PC-3 (cell line): ENCODE data around the gene RHOBTB3. TPM values are rescaled to one million over a fixed set of nuclear protein-coding genes. Genes with fewer than 3 reads are reported as not detected.

Experiments
- ATAC-seq: fragments of 200-7000 bp; cut with Tn5 transposase; 2 replicates; pipeline ENCODE4 v1.9.1; 2020; ENCODE audit warnings: mild to moderate bottlenecking, moderate library complexity
- BruUV-seq: library from RNA; stranded (reverse); fragments of 400-500 nt; replicated peaks from 2 replicates; lab custom pipeline; 2021; lab: Mats Ljungman, UMichigan
- CTCF ChIA-PET: fragments of 300-600 bp; sonication (Branson Sonifier 250); formaldehyde crosslinking; loops from one replicate; lab custom pipeline; 2022; ENCODE audit warnings: antibody characterized with exemption; lab: Charles Lee
- POLR2A ChIA-PET: fragments of 300-600 bp; sonication (Branson Sonifier 250); formaldehyde crosslinking; loops from one replicate; lab custom pipeline; 2022; ENCODE audit warnings: antibody characterized with exemption; ENCODE audit not compliant: unreplicated experiment; lab: Charles Lee
- DNase-seq: peaks from one replicate; pipeline ENCODE4 v3.0.0-alpha.2; 2015
- H2AFZ ChIP-seq: fragments of 300-600 bp; sonication (generic); 2 replicates; pipeline ENCODE4 v1.6.0; 2016; ENCODE audit warnings: antibody characterized with exemption, low read length
- H3F3A ChIP-seq: fragments of 300-600 bp; sonication (generic); one replicate; pipeline ENCODE4 v1.6.0; 2017; ENCODE audit warnings: antibody characterized with exemption, low read length, control low read depth, mild to moderate bottlenecking; ENCODE audit not compliant: unreplicated experiment
- H3K27ac ChIP-seq: fragments of 300-600 bp; sonication (generic); 2 replicates; pipeline ENCODE4 v1.5.1; 2016; ENCODE audit warnings: mild to moderate bottlenecking, low read length
- H3K27me3 ChIP-seq: fragments of 300-600 bp; sonication (generic); 2 replicates; pipeline ENCODE4 v1.6.1; 2016; ENCODE audit warnings: low read length, mixed read lengths
- H3K36me3 ChIP-seq: fragments of 300-600 bp; sonication (generic); 2 replicates; pipeline ENCODE4 v1.6.1; 2016; ENCODE audit warnings: low read depth, mixed run types, low read length, mixed read lengths
- H3K4me1 ChIP-seq: fragments of 300-600 bp; sonication (generic); 2 replicates; pipeline ENCODE4 v1.5.1; 2016; ENCODE audit warnings: low read length; ENCODE audit not compliant: insufficient read depth
- H3K4me2 ChIP-seq: fragments of 300-600 bp; sonication (generic); 2 replicates; pipeline ENCODE4 v1.6.0; 2016; ENCODE audit warnings: low read length
- H3K4me3 ChIP-seq: fragments of 300-600 bp; sonication (generic); 2 replicates; pipeline ENCODE4 v1.5.1; 2016; ENCODE audit warnings: mild to moderate bottlenecking, low read length, mixed read lengths
- H3K79me2 ChIP-seq: fragments of 300-600 bp; sonication (generic); 2 replicates; pipeline ENCODE4 v1.6.1; 2017; ENCODE audit warnings: low read length, mixed read lengths
- H3K9ac ChIP-seq: fragments of 300-600 bp; sonication (generic); 2 replicates; pipeline ENCODE4 v1.6.0; 2016; ENCODE audit warnings: mild to moderate bottlenecking, low read length
- H3K9me2 ChIP-seq: fragments of 300-600 bp; sonication (generic); replicated peaks from 2 replicates; pipeline ENCODE4 v1.6.1; 2016; ENCODE audit warnings: mixed run types, low read length, mixed read lengths
- H3K9me3 ChIP-seq: fragments of 300-600 bp; sonication (generic); 2 replicates; pipeline ENCODE4 v1.6.1; 2016; ENCODE audit warnings: low read length, mixed read lengths
- H4K20me1 ChIP-seq: fragments of 300-600 bp; sonication (generic); 2 replicates; pipeline ENCODE4 v1.6.1; 2016; ENCODE audit warnings: low read length, mixed read lengths
- EZH2 ChIP-seq: fragments of 300-600 bp; sonication (generic); IDR thresholded peaks from one replicate; pipeline ENCODE4 v1.6.1; 2017; ENCODE audit warnings: antibody characterized with exemption, mild to moderate bottlenecking, low read length; ENCODE audit not compliant: unreplicated experiment
- EZH2phosphoT487 ChIP-seq: fragments of 300-600 bp; sonication (generic); IDR thresholded peaks from 2 replicates; pipeline ENCODE4 v1.6.1; 2018; ENCODE audit warnings: mild to moderate bottlenecking, antibody characterized with exemption, low read length, borderline replicate concordance
- intact Hi-C: fragments of 100-400 bp; cut with micrococcal nuclease; formaldehyde crosslinking; loops from 2 replicates; pipeline ENCODE4 v1.9.0; 2023
- total RNA-seq: library from RNA; depleted of rRNA; stranded (reverse); fragments of >200 nt; gene quantifications from 2 replicates; pipeline ENCODE4 v1.2.3, GENCODE V29; 2014
- TF ChIP-seq, protein P1 (sequence below): fragments of 300-600 bp; sonication (generic); conservative IDR thresholded peaks from 2 replicates; pipeline ENCODE4 v1.5.1; 2017; ENCODE audit warnings: antibody characterized with exemption, low read depth, mild to moderate bottlenecking, low read length

Gene RHOBTB3
- total RNA-seq, 1 experiment from 2014 or later, result 16.3 TPM

GRCh38 chr5:95746194-95746593 is 15.1 kb downstream of the RHOBTB3 start:
- DNase-seq (no peak), ATAC-seq (no peak)
- POLR2A ChIA-PET, result no interaction called here
- H3K9me3 ChIP-seq, result no peaks in the 10 kb centered on the region
- no peaks in the 10 kb centered on the region for H3K36me3 ChIP-seq
- H3K4me3 ChIP-seq, result no peak overlapping the region
- H3K9ac ChIP-seq, result no peak overlapping the region
- no peaks in the 10 kb centered on the region for H3K4me1 ChIP-seq
- BruUV-seq, result no TSS peak
- no peak overlapping the region for H3K27ac ChIP-seq
- H3K79me2 ChIP-seq, result no peaks in the 10 kb centered on the region
- CTCF ChIA-PET, result no interaction called here
- H3K27me3 ChIP-seq, result no peaks in the 10 kb centered on the region
- H3K4me2 ChIP-seq, result no peak overlapping the region
- no peaks in the 10 kb centered on the region for H3K9me2 ChIP-seq
- H4K20me1 ChIP-seq, result no peaks in the 10 kb centered on the region
- intact Hi-C loops, result no loop called here
- H2AFZ ChIP-seq, result no peak overlapping the region
- no peak for TF ChIP-seq EZH2
- TF ChIP-seq EZH2phosphoT487, result no peak
- TF ChIP-seq, protein P1, sequence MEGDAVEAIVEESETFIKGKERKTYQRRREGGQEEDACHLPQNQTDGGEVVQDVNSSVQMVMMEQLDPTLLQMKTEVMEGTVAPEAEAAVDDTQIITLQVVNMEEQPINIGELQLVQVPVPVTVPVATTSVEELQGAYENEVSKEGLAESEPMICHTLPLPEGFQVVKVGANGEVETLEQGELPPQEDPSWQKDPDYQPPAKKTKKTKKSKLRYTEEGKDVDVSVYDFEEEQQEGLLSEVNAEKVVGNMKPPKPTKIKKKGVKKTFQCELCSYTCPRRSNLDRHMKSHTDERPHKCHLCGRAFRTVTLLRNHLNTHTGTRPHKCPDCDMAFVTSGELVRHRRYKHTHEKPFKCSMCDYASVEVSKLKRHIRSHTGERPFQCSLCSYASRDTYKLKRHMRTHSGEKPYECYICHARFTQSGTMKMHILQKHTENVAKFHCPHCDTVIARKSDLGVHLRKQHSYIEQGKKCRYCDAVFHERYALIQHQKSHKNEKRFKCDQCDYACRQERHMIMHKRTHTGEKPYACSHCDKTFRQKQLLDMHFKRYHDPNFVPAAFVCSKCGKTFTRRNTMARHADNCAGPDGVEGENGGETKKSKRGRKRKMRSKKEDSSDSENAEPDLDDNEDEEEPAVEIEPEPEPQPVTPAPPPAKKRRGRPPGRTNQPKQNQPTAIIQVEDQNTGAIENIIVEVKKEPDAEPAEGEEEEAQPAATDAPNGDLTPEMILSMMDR, result no peak
- H3F3A ChIP-seq, result no peaks in the 10 kb centered on the region

DNA sequence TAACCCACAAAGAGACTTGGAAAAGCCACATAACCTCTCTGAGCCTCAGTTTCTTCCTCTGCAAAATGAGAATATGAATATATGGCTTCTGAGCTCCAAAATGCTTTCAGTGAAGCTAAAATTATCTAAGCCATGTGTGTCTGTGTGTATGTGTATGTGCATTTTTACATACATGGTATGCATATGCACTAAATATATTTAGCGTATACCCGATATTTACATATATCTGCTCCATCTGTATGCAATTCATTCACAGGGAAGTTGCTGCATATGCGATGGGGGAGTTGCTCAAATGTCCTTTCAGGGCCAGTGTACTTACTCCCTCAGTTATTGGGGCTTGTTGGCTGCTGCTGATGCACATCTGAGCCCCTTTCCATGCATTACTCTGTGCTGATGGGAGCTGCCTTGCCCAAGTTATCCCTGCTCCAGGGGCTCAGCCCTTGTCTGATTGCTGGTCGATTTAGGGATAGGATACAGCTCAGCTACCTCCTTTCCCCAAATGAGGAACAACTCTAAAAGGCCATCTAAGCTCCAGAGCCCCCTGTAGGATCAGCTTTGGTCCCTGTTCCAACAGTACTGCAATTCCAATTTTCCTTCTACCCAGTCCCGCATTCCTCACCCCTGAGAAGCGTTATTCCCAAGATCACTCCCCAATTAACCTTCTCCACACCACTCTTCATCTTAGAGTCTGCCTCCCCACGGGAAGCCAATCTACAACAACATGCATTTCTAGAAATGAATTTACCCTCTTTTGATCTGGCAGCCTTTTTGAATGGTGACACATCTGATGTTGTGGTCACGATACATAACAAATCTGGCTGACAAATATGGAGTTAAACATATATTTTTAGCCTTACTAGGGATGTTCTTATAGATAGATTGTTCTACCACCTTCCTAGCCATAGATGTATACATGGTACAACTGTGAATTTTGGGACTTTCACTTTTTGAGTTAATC is 15.9 kb downstream of the RHOBTB3 start:
- Histone ChIP-seq H3K27me3 (no peaks in the 10 kb centered on the region), H3K4me3 (no peak overlapping the region), H3K36me3 (no peaks in the 10 kb centered on the region), H3K4me1 (no peaks in the 10 kb centered on the region), H3K9ac (no peak overlapping the region), H4K20me1 (no peaks in the 10 kb centered on the region), H3K4me2 (no peak overlapping the region), H3K9me2 (no peaks in the 10 kb centered on the region), H3F3A (no peaks in the 10 kb centered on the region), H3K27ac (no peak overlapping the region), H3K9me3 (no peaks in the 10 kb centered on the region), H2AFZ (no peak overlapping the region), H3K79me2 (no peaks in the 10 kb centered on the region)
- no peak for TF ChIP-seq EZH2
- TF ChIP-seq, protein P1, result no peak
- TF ChIP-seq EZH2phosphoT487, result no peak
- intact Hi-C loops, result no loop called here
- BruUV-seq, result no TSS peak
- ATAC-seq (no peak), DNase-seq (no peak)
- POLR2A ChIA-PET, result no interaction called here
- CTCF ChIA-PET, result no interaction called here

DNA sequence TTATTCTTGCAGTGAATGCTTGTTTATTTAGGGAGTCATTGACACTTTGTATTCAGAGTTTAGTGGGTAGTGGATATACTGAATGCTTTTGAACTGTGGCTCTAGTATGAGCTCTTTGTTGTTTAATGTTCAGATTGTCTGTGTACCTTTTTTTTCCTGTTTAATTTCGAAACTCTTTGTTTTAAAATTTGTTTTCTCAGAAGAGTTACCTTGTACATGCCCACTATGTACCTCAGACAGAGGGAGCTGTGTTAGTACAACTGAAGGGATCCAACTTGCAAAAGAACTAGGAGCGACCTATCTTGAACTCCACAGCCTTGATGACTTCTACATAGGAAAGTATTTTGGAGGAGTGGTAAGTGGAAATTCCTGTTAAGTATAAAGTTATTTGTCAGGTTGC is 17.0 kb downstream of the RHOBTB3 start:
- Histone ChIP-seq H3K27ac (no peak overlapping the region), H4K20me1 (no peaks in the 10 kb centered on the region), H3K4me2 (no peak overlapping the region), H3K36me3 (no peaks in the 10 kb centered on the region), H3K9me2 (no peaks in the 10 kb centered on the region), H3K4me3 (no peak overlapping the region), H3K27me3 (no peaks in the 10 kb centered on the region), H3F3A (no peaks in the 10 kb centered on the region), H3K9ac (no peak overlapping the region), H3K4me1 (no peaks in the 10 kb centered on the region), H3K79me2 (no peaks in the 10 kb centered on the region), H3K9me3 (no peaks in the 10 kb centered on the region), H2AFZ (no peak overlapping the region)
- no peak for DNase-seq
- TF ChIP-seq EZH2 (no peak), EZH2phosphoT487 (no peak)
- TF ChIP-seq, protein P1, result no peak
- BruUV-seq, result no TSS peak
- ChIA-PET CTCF (no interaction called here), POLR2A (interaction anchor here (0.6 kb wide), 1 partner anchor 52 kb away, joined by 4 read pairs; no protein-coding TSS in a partner anchor)
- intact Hi-C loops, result no loop called here
- no peak for ATAC-seq
